ENCODE data around the gene TSPAN16. TPM values are rescaled to one million over a fixed set of nuclear protein-coding genes. Genes with fewer than 3 reads are reported as not detected.

TSPAN16 gene
- total RNA-seq, 1 experiment from 2014 or later, result not detected

DNA sequence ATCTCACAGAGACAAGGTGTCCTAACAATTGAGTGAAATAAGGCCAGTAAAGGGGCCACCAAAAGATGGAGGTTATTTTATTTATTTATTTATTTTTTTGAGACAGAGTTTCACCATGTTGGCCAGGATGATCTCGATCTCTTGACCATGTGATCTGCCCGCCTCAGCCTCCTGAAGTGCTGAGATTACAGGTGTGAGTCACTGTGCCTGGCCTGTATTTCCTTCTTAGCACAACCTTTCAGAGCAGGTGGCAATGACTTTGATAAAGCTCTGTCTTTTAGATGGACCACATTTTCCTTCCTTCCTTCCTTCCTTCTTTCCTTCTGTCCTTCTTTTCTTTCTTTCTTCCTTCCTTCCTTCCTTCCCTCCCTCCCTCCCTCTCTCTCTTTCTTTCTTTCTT, 22.7 kb upstream of the TSPAN16 start:
- ChIA-PET POLR2A (ENCODE audit: low non-redundant PET) (no interaction called here), CTCF (no interaction called here)
- intact Hi-C loops (cut with micrococcal nuclease; ENCODE audit: unreplicated experiment), result no loop called here
- no peaks in the 10 kb centered on the region for H3K9me3 ChIP-seq (ENCODE audit: low read depth, low read length, poor library complexity, severe bottlenecking)
- H3K27me3 ChIP-seq (replicated peaks; ENCODE audit: insufficient read depth, low read depth, low read length, poor library complexity), result no peaks in the 10 kb centered on the region
- no peak overlapping the region for H3K27ac ChIP-seq (ENCODE audit: low read depth, low read length, poor library complexity, severe bottlenecking)
- H3K4me1 ChIP-seq (ENCODE audit: insufficient read depth, low read length, poor library complexity, severe bottlenecking), result peaks cover 6% of the 10 kb centered on the region
- no peak overlapping the region for H3K4me3 ChIP-seq (ENCODE audit: low read depth, low read length, poor library complexity, severe bottlenecking)
- no peaks in the 10 kb centered on the region for H3K36me3 ChIP-seq (ENCODE audit: insufficient read depth, low read length, poor library complexity, severe bottlenecking)
- DNase-seq (ENCODE audit: low spot score), result no peak
- BruUV-seq (replicated peaks), result no TSS peak
- no peak for TF ChIP-seq EZH2 (IDR thresholded peaks at IDR 0.05; ENCODE audit: borderline replicate concordance, low read depth, low read length, poor library complexity, severe bottlenecking)
- TF ChIP-seq, protein P1, sequence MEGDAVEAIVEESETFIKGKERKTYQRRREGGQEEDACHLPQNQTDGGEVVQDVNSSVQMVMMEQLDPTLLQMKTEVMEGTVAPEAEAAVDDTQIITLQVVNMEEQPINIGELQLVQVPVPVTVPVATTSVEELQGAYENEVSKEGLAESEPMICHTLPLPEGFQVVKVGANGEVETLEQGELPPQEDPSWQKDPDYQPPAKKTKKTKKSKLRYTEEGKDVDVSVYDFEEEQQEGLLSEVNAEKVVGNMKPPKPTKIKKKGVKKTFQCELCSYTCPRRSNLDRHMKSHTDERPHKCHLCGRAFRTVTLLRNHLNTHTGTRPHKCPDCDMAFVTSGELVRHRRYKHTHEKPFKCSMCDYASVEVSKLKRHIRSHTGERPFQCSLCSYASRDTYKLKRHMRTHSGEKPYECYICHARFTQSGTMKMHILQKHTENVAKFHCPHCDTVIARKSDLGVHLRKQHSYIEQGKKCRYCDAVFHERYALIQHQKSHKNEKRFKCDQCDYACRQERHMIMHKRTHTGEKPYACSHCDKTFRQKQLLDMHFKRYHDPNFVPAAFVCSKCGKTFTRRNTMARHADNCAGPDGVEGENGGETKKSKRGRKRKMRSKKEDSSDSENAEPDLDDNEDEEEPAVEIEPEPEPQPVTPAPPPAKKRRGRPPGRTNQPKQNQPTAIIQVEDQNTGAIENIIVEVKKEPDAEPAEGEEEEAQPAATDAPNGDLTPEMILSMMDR (conservative IDR thresholded peaks at IDR 0.05; ENCODE audit: low read depth, low read length), result no peak

DNA sequence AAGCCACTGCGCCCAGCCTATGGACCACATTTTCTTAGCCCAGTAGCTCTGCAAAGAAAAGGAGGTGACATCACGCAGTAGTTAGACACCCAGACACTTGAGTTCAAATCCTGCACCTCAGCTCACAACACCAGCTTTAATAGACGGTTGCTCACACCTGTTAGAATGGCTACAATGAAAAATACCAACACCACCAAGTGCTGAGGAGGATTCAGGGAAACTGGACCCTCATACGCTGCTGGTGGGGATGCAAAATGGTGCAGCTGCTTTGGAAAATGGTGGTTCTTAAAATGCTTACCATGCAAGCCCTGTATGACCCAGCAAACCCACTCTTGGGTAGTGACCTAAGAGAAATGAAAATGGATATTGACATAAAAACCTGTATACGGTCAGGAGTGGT, 22.0 kb upstream of the TSPAN16 start:
- no peak for TF ChIP-seq EZH2 (IDR thresholded peaks at IDR 0.05; ENCODE audit: borderline replicate concordance, low read depth, low read length, poor library complexity, severe bottlenecking)
- TF ChIP-seq, protein P1 (conservative IDR thresholded peaks at IDR 0.05; ENCODE audit: low read depth, low read length), result no peak
- CTCF ChIA-PET, result interaction anchor here (0.6 kb wide), 1 partner anchor 124 kb away, joined by 4 read pairs; no protein-coding TSS in a partner anchor
- Histone ChIP-seq H3K9me3 (ENCODE audit: low read depth, low read length, poor library complexity, severe bottlenecking) (no peaks in the 10 kb centered on the region), H3K4me1 (ENCODE audit: insufficient read depth, low read length, poor library complexity, severe bottlenecking) (peaks cover 5% of the 10 kb centered on the region), H3K27me3 (replicated peaks; ENCODE audit: insufficient read depth, low read depth, low read length, poor library complexity) (no peaks in the 10 kb centered on the region), H3K36me3 (ENCODE audit: insufficient read depth, low read length, poor library complexity, severe bottlenecking) (no peaks in the 10 kb centered on the region), H3K27ac (ENCODE audit: low read depth, low read length, poor library complexity, severe bottlenecking) (no peak overlapping the region), H3K4me3 (ENCODE audit: low read depth, low read length, poor library complexity, severe bottlenecking) (no peak overlapping the region)
- intact Hi-C loops (cut with micrococcal nuclease; ENCODE audit: unreplicated experiment), result no loop called here
- POLR2A ChIA-PET (ENCODE audit: low non-redundant PET), result no interaction called here
- DNase-seq (ENCODE audit: low spot score), result no peak
- no TSS peak for BruUV-seq (replicated peaks)

- no peak for DNase-seq (ENCODE audit: low spot score)
- TF ChIP-seq, protein P1 (conservative IDR thresholded peaks at IDR 0.05; ENCODE audit: low read depth, low read length), result no peak
- ChIA-PET CTCF (interaction anchor here (0.6 kb wide), 1 partner anchor 124 kb away, joined by 4 read pairs; no protein-coding TSS in a partner anchor), POLR2A (ENCODE audit: low non-redundant PET) (no interaction called here)
- Histone ChIP-seq H3K36me3 (ENCODE audit: insufficient read depth, low read length, poor library complexity, severe bottlenecking) (no peaks in the 10 kb centered on the region), H3K27me3 (replicated peaks; ENCODE audit: insufficient read depth, low read depth, low read length, poor library complexity) (no peaks in the 10 kb centered on the region), H3K9me3 (ENCODE audit: low read depth, low read length, poor library complexity, severe bottlenecking) (no peaks in the 10 kb centered on the region), H3K4me1 (ENCODE audit: insufficient read depth, low read length, poor library complexity, severe bottlenecking) (no peaks in the 10 kb centered on the region), H3K27ac (ENCODE audit: low read depth, low read length, poor library complexity, severe bottlenecking) (no peak overlapping the region), H3K4me3 (ENCODE audit: low read depth, low read length, poor library complexity, severe bottlenecking) (no peak overlapping the region)
- intact Hi-C loops (cut with micrococcal nuclease; ENCODE audit: unreplicated experiment), result no loop called here
- no TSS peak for BruUV-seq (replicated peaks)
Observed at GRCh38 chr19:11274533-11275086, 21.4 kb upstream of the TSPAN16 start.
